Measurements from ENCODE around the gene FBXL7. TPM values are rescaled to one million over a fixed set of nuclear protein-coding genes. Genes with fewer than 3 reads are reported as not detected.

The FBXL7 gene
- total RNA-seq, 4 donors from 2014 or later = 5.7 to 47.4 (median 6.3) TPM

DNA sequence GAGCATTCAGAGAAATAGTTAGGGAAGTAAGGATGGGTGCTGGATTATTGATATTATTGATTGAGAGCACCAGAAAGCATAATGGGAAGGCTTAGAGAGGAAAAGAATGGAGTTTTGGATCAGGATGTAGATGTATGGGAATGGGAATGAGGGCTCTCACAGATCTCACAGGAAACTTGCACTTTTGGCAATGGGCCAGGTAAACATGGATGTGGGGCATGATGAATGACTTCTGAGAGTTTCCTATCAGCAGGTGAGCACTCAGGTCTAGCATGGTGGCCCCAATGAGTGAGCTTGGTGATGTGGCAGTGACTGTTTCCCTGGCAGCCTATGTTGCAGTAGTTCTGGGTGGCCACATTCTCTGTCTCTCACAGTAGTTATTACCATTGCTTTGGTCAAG, 283.8 kb downstream of the FBXL7 start:
- Histone ChIP-seq H3K4me3 (no peak overlapping the region), H3K36me3 (no peaks in the 10 kb centered on the region), H3K9me3 (no peaks in the 10 kb centered on the region), H3K4me1 (no peaks in the 10 kb centered on the region), H3K27ac (no peak overlapping the region), H3K27me3 (no peaks in the 10 kb centered on the region)
- in situ Hi-C loops (cut with MboI; ENCODE audit: low pct_ligation_motif_present in 1 of 4, low pct_unique_long_range_greater_than_20kb in 1 of 4, low sequenced_read_pairs in 3 of 4) = no loop called here
- DNase-seq = no peak
- TF ChIP-seq POLR2A (IDR thresholded peaks at IDR 0.05) (no peak), EP300 (IDR thresholded peaks at IDR 0.05; ENCODE audit: low read depth) (no peak), CTCF (IDR thresholded peaks at IDR 0.05) (no peak), POLR2AphosphoS5 (IDR thresholded peaks at IDR 0.05) (no peak)
- intact Hi-C loops (cut with DNase I; ENCODE audit: low total_unique reads) = no loop called here

GRCh38 chr5:15785531-15785981, 285.6 kb downstream of the FBXL7 start:
- Histone ChIP-seq H3K36me3 (no peaks in the 10 kb centered on the region), H3K27ac (no peak overlapping the region), H3K4me3 (no peak overlapping the region), H3K4me1 (no peaks in the 10 kb centered on the region), H3K27me3 (no peaks in the 10 kb centered on the region), H3K9me3 (no peaks in the 10 kb centered on the region)
- WGBS, 2 donors (ENCODE audit: low coverage in 1 of 2) = 68 to 79% methylated on average over 5 of the region's 5 CpGs
- intact Hi-C loops (cut with DNase I; ENCODE audit: low total_unique reads) (no loop called here), in situ Hi-C loops (cut with MboI; ENCODE audit: low pct_ligation_motif_present in 1 of 4, low pct_unique_long_range_greater_than_20kb in 1 of 4, low sequenced_read_pairs in 3 of 4) (no loop called here)
- no peak for TF ChIP-seq POLR2A (IDR thresholded peaks at IDR 0.05)
- no peak for TF ChIP-seq POLR2AphosphoS5 (IDR thresholded peaks at IDR 0.05)
- no peak for TF ChIP-seq EP300 (IDR thresholded peaks at IDR 0.05; ENCODE audit: low read depth)
- TF ChIP-seq CTCF (IDR thresholded peaks at IDR 0.05) = no peak
- DNase-seq = no peak

DNA sequence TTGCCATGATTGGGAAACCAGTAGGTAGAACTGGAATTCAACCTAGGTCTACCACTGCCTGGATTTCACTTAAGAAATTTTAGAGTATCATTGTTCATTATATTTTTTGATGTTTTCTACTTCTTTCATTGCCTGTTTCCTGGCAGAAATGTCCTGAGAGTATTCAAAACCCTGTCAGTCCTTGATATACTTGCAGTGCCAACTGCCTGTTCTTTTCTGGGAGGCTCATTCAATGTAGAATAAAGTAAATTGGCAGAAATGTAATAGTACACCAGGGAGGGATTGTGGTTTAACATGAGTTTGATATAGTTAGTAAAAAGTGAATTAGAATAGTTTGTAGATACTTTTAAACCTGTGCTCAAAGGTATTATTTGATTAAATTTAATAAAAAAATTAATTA, 286.3 kb downstream of the FBXL7 start:
- peaks cover 0 to 1% (median 0%) of the 10 kb centered on the region in 4 donors for H3K4me1 ChIP-seq
- no peak overlapping the region for H3K27ac ChIP-seq
- in situ Hi-C loops (cut with MboI; ENCODE audit: low pct_ligation_motif_present in 1 of 4, low pct_unique_long_range_greater_than_20kb in 1 of 4, low sequenced_read_pairs in 3 of 4) = no loop called here
- intact Hi-C loops (cut with DNase I; ENCODE audit: low total_unique reads) = no loop called here
- TF ChIP-seq CTCF (IDR thresholded peaks at IDR 0.05) (no peak), POLR2AphosphoS5 (IDR thresholded peaks at IDR 0.05) (no peak), POLR2A (IDR thresholded peaks at IDR 0.05) (no peak), EP300 (IDR thresholded peaks at IDR 0.05; ENCODE audit: low read depth) (no peak)
- no peaks in the 10 kb centered on the region for H3K9me3 ChIP-seq
- H3K27me3 ChIP-seq = no peaks in the 10 kb centered on the region
- no peaks in the 10 kb centered on the region for H3K36me3 ChIP-seq
- no peak overlapping the region for H3K4me3 ChIP-seq
- no peak for DNase-seq

GRCh38 chr5:15786884-15787283, 286.9 kb downstream of the FBXL7 start:
- peaks cover 0 to 7% (median 0%) of the 10 kb centered on the region in 4 donors for H3K4me1 ChIP-seq
- no peak overlapping the region for H3K4me3 ChIP-seq
- no peak overlapping the region for H3K27ac ChIP-seq
- H3K27me3 ChIP-seq = no peaks in the 10 kb centered on the region
- H3K36me3 ChIP-seq = no peaks in the 10 kb centered on the region
- no peak for DNase-seq
- no peaks in the 10 kb centered on the region for H3K9me3 ChIP-seq
- in situ Hi-C loops (cut with MboI; ENCODE audit: low pct_ligation_motif_present in 1 of 4, low pct_unique_long_range_greater_than_20kb in 1 of 4, low sequenced_read_pairs in 3 of 4) = no loop called here
- intact Hi-C loops (cut with DNase I; ENCODE audit: low total_unique reads) = no loop called here
- no peak for TF ChIP-seq POLR2AphosphoS5 (IDR thresholded peaks at IDR 0.05)
- no peak for TF ChIP-seq EP300 (IDR thresholded peaks at IDR 0.05; ENCODE audit: low read depth)
- TF ChIP-seq POLR2A (IDR thresholded peaks at IDR 0.05) = no peak
- no peak for TF ChIP-seq CTCF (IDR thresholded peaks at IDR 0.05)
- WGBS, 2 donors (ENCODE audit: low coverage in 1 of 2) = 60% methylated on average over 2 to 5 of the region's 5 CpGs

Data from transverse colon (tissue), 4 donors.